Posterior vena cava (tissue), 2 donors: ENCODE measurements around the gene C12orf42. TPM values are rescaled to one million over a fixed set of nuclear protein-coding genes. Genes with fewer than 3 reads are reported as not detected.

Experiments used
- DNase-seq: peaks from one replicate; pipeline ENCODE4 v3.0.0-alpha.2; 2020; ENCODE audit warnings: low spot score
- intact Hi-C, 2 donors: fragments of 100-400 bp; cut with DNase I; formaldehyde crosslinking; loops; one replicate each; pipeline versions ENCODE4 v1.14.1 to v1.14.2; 2022 to 2023
- total RNA-seq, 2 donors: library from RNA; stranded (reverse); fragmentation: NEBNext Ultra II Directional; extraction: Animal tissue kit (Norgen Biotek cat#: 25700); gene quantifications; one replicate each; pipeline ENCODE4 v1.2.1, GENCODE V29; 2021
- donor health status: DM: yes; HTN: yes; CAD: no.
- donor health status: DM: yes; HTN: yes; CAD: no.

The C12orf42 gene
- total RNA-seq, 2 donors from 2014 or later = not detected

DNA sequence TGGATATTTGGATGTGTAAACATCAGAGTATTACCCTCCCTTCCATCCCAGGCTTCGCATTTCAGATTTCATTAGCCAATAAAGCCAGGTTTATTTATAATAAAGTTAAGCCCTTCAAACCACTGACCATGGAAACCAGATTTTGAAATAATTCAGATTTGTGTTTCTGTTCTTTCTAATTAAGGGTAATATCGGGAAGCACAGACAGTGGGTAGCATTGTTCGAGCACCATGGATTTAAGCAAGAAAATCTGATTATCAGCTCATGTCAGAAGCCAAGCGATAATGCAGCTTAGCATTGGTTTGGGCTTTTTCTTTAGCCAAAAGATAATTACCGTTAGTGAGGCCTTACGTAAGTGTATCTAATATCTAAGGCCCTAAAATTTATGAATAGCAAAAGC is 116.1 kb downstream of the C12orf42 start:
- intact Hi-C loops = no loop called here
- no peak for DNase-seq

DNA sequence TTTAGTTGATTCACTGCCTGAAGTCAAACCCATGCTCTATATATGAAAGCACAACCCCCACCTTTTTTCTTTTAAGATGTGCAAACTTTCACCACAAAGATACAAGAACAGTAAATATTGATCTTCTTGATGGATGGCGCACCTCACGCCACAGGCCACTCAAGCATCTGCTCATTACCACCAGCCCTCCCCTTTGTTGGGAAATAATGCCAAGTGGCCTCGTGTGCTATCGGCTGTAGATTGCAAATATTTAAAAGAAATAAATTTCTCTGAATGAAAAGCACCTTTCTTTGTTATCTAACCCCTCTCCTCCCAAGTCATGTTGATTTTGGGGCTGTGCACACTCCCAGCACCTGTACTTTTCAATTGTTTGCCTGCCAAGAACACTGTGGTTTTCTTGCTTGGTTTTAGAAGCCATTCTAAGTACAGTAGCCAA is 122.7 kb downstream of the C12orf42 start:
- DNase-seq = no peak
- intact Hi-C loops = no loop called here

DNA sequence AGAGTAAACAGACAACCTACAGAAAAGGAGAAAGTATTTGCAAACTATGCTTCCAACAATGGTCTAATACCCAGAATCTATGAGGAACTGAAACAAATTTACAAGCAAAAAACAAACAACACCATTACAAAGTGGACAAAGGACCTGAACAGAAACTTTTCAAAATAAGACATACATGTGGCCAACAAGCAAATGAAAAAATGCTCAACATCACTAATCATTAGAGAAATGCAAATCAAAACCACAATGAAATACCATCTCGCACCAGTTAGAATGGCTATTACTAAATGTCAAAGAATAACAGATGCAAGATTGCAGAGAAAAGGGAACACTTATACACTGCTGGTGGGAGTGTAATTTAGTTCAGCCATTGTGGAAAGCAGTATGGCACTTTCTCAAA is 125.8 kb downstream of the C12orf42 start:
- intact Hi-C loops = no loop called here
- no peak for DNase-seq

DNA sequence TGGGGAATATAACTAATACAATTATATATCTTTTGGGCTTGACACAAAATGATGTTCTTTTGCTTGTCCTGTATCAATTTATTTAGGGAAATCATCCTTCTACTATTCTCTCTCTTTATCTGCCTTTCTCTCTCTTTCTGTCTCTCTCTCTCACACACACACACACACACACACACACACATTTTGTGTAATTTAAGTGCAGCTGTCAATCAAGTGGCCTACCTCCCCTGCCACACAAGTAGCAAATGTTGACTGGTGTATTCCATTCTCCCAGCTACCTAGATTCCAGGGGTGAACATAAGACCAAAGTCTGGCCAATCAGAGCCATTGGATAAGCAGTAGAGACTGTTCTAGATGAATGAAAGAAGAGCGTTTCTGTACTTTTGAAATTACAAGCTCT is 127.6 kb downstream of the C12orf42 start:
- intact Hi-C loops = no loop called here
- DNase-seq = no peak

DNA sequence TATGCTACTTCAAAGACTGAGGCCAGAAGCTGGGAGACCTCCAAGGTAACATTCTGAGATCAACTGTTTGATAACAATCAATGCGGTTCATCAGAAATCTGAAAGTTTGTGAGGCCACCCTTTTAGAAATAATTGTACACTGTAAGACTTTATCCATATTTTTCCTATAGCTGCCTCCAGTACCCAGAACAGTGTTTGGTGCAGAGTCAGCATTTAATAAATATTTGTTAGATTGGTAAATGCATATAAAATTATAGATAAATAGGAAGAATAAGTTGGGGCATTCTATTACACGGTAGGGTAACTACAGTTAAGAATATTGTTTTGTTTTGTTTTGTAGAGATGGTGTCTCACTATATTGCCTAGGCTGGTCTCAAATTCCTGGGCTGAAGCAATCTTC is 141.4 kb downstream of the C12orf42 start:
- no peak for DNase-seq
- intact Hi-C loops = no loop called here

DNA sequence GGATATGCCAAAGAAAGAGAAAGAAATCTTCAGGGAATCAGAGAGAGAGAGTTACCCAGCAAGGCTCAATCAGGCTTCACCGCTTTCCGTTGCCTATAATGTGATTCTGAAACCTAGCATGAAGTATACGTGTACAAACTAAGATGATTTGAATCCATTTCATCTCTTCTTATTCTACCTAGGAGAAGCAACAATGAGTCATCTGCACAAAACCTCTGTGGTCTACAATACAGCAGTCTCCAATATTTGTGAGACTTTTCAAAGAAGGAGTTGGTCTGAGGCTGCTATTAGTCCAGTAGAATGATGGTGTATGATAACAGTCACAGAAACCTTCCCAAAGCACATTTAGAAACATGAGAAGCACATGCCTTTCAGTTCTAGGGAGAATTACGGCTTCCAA is 141.9 kb downstream of the C12orf42 start:
- intact Hi-C loops = no loop called here
- no peak for DNase-seq

DNA sequence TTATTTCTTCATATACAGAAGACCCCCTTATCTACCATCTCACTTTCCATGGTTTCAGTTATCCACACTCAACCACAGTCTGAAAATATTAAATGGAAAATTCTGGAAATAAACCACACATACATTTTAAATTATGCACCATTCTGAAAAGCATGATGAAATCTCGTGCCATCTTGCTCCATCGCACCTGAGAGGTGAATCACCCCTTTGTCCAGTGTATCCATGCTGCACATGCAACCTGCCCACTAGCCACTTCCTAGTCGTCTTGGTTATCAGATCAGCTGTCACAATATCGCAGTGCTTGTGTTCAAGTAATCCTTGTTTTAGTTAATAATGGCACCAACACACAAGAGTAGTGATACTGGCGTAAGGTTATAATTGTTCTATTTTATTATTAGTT is 145.7 kb downstream of the C12orf42 start:
- DNase-seq = no peak
- intact Hi-C loops = no loop called here

DNA sequence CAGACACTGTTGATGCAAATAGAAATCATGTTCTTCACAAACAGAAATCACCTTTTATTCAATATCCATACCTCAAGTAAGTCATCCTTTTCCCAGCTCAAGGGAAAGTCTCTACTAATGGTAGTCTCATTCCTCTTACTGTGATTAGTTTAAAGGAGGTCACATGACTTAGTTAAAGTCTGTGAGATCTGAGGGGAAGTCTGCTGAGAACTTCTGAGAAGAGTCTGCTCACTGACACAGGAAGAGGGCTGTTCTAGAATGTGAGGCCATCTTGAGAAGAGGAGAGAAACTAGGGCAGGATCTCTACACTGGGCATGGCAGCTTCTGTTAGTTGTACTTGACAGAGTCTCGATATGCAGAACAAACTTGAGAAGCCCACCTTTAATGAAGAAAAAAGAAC is 146.8 kb downstream of the C12orf42 start:
- intact Hi-C loops = no loop called here
- DNase-seq = no peak

DNA sequence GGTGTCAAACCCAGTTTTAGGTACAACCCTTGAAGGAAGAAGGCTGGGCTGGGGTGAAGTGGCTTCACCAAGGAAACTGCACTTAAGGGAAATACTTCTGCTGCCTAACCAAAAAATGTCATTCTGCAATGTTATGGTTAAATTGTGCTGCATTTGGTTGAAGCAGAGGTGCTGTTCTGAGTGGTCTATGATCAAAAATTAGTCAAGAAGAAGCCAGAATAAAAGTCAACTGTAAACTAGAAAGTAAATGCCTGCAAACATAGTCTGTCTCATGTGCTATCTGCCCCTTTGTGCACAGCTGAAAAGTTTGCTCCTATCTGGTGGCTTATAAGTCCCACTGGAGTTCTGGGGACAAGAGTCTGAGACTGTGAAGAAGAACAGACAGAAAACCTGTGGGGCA is 158.8 kb downstream of the C12orf42 start:
- intact Hi-C loops = no loop called here

DNA sequence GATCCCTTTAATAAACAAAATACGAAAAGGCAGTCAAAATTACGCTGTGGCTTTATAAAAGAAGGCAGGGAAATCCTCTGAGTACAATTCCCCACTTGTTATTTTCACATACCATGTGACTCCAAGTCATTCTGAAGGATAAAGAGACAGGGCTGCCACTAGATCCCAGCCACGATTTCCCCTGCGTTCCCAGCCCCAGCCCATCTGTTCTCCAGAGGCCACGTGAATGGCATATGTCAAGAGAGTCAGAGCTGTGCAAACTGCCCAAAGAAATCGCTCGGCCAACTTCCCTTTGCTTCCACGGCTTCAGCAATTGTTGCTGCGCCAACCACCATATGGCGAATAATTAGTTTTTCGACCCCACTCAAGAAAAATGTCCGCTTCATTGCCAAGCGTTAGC is 161.3 kb downstream of the C12orf42 start:
- intact Hi-C loops = no loop called here
- DNase-seq = no peak

More for the DNA sequence above, 158.8 kb downstream of the C12orf42 start:
- no peak for DNase-seq

DNA sequence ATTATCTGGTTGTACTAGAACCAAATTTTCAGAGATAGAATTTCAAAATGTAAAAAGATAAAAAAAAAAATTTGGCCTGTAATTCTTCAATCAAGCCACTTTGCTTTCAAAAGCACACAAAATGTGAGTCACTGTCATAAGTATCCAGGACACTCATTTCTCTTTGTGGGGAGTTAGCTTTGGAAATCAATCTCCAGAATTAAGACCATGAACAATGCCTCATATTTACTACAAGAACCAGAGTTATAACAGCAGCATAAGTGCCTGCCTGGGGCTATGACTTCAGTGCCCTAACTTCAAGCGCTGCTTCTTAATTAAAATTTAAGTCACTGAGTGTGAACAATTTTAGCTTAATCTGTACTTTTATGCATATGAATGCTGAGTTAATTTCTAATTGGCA is 162.1 kb downstream of the C12orf42 start:
- intact Hi-C loops = no loop called here
- no peak for DNase-seq

DNA sequence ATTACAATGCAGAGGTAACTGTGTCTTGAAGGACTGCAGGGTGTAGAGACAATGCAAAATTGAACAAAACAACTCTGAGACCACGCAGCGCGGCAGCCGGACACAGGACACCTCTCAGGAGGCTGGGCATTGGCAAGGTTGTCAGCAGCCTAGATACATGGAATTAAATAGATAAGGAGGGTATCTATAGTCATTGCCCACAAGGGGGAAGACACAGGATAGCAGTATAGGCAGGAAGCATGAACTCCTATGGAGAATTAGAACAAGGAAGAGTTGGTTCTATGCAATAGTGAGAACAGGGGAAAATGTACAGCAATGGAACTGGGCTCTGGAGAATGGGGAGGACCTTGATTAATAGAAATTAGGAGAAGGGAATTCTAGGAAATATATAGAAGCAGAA is 164.1 kb downstream of the C12orf42 start:
- DNase-seq = no peak
- intact Hi-C loops = no loop called here

DNA sequence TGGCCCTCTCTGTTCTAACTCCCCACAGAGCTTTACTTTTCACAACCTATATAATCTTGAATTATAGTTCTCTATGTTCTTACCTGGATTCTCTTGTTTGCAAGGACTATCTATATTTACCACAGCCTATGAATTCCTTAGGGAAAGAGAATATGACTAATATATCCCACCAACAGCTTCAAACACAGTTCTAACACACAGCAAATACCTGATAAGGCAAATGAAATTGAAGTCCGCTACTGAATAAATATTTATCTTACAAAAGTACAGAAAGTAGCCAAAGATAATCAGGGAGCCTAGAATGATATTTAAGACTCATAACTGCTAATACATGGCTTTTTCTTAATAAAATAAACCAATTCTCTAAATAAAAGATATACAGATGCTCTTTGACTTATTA is 165.1 kb downstream of the C12orf42 start:
- no peak for DNase-seq
- intact Hi-C loops = no loop called here

DNA sequence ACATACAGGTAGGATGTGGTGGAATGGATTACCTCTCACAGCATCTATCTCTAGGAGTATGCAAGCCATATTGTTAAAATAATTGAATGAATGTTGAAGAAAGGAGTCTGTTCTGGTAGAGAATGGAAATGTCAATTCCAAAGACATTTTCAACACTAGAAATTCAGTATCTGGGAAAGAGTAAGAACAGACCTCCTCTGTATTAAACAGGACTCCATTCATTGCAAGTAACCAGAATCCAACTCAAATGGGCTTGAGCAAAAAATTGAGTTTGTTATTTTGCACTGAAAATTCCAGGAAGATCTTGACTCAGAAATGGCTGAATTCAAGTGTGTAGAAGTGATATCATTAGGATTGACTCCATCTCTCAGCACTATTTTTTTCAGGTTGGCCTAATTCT is 168.1 kb downstream of the C12orf42 start:
- no peak for DNase-seq
- intact Hi-C loops = no loop called here

DNA sequence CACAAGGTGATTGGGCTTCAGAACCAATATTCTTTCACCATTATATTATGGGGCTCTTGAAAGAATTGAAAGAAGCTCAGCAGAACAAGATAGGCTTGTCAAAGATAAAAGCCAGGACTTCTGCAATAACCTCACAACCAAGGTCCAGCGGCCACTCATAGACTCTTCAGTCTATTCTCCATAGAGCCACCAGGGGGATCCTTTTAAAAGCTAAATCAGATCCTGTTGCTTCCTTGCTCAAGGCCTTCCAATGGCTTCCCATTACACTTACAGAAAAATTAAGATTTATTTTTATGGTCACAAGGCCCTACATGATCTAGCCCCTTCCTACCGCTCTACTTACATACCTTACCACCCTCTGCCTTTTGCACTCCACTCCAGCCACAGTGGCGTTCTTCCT is 169.6 kb downstream of the C12orf42 start:
- DNase-seq = no peak
- intact Hi-C loops = no loop called here

DNA sequence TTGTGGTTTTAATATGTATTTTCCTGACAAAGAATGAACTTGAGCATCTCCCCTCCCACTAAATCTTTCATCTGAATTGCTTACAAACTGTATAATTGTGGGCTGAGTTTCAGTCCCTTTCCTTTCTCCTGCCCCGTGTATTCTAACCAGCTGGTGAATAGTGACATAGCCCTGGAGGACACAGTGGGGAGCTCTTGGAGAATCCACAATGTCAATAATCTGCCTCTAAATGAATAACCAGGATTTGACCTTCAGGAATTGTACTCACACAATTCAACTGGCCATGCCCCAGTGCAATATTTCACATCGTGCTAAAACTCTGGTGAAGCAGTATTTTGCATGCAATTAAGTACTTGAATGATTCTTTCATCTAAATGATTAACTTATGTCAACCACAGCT is 177.2 kb downstream of the C12orf42 start:
- no peak for DNase-seq
- intact Hi-C loops = no loop called here

DNA sequence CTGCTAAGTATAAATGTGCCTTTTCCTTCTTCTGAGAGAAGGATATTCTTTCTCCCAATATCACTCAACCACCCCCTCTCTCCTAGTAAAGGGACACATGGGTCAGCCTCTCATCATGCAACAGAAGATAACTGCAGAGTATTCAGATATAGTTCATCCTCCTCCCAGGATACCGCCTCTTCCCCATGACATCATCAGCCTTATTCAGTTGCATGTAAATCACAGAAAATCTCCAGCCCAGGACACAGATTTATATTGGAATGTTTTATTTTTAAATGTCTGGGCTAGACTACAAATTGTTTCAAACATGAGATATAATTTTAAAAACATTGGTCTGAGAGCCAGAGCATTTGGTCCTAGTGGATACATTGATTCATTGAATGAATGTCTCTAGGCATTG is 178.5 kb downstream of the C12orf42 start:
- intact Hi-C loops = no loop called here
- no peak for DNase-seq

DNA sequence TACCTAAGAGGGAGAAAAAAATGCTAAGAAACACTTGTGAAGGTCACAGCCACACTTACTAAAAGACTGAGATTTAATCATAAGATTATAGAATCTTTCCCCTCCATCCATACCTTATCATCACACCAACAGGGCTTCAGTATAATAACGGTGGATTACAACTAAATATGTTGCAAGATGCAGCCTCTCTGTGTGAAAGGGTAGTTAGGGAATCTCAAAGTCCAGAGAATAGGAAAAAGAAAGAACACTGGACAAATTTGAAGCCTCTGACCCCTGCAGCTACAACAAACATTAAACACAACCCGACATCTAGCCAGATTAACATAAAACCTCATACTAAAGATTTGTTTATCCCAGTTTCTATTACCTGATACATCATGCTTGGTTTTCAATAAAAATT is 181.0 kb downstream of the C12orf42 start:
- no peak for DNase-seq
- intact Hi-C loops = no loop called here

DNA sequence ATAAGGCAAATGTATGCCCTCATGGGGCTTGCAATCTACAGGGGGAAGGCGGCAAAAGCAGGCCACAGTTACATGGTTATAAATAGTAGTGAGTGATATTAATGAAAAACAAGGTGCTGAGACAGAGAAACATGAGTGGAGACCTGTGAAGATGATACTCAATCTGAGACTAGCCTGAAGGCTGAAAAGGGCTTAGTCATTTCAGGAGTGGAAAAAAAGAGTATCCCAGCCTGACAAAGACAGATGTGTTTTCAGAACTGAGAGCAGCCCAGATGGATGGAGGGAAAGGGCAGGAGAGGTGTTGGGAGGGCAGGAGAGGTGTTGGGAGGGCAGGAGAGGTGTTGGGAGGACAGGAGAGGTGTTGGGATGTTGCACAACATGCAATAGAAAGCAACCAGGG is 181.9 kb downstream of the C12orf42 start:
- no peak for DNase-seq
- intact Hi-C loops = no loop called here

DNA sequence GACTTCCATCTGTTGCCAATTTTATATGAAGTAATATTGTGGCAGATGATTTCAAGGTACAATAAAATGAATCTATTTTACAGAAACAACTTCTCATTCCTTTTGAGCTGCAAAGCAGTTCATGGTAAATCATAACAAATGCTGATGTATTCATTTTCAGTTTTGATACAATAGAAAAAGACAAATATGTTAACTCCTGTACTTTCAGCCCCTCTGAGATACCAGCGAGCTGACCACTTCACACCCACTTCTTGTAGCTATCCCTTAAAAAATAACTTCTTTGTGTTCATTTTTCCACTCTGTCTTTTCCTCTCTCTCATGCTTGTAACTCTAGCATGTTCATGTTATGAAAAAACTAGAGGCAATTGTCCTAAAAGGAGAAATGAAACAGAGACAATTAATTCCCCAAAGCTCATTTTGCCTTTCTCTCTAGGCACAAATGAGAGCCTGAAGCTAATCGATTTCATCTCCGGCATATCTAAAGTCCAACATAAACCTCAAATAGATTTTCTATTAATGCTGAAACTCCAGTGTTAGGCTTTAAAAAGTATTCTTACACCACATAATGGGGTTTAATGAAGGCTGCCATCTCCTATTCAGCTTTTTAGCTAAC is 182.9 kb downstream of the C12orf42 start:
- DNase-seq = no peak
- intact Hi-C loops = no loop called here

DNA sequence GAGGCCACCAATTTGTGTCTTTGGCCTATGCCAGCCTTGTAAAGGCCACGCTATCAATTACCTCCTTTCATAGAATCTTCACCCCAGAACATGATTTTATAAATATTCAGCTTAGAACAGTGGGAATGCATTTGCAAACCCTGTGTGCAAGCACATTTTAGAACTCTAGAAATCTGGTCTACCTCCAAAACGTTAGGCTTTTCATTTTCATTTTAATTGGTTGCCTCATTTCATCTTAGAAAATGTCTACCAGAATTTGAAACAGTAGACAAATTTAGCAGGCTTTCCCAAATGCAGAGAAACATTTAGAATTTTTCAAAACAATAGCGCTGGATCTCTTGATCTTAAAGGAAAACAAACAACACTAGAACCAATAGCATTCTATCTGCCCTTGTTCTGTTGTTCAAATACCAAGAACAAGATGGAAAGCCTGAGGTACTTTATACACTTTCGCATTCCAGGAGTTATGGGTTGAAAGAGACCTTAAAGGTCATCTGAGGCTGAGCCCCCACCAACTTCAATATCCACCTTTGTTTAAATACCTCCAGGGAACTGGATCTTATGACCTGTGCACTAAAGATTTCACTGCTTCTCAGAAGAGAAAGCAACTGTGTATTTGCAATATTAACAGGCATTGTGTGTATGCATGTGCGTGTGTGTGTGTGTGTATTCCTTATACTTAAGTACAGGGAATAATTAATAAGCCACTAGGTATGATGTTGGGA is 185.1 kb downstream of the C12orf42 start:
- DNase-seq = no peak
- intact Hi-C loops = no loop called here
